A549 (cell line): ENCODE results near the gene HAS3. TPM values are rescaled to one million over a fixed set of nuclear protein-coding genes. Genes with fewer than 3 reads are reported as not detected.

Experiments
- ATAC-seq, 2 experiments: fragments of 200-7000 bp in 1 of 2; fragments of >200 bp in 1 of 2; cut with Nextera tagmentation in 1 of 2; cut with Tn5 transposase in 1 of 2; 3 replicates each; pipeline versions ENCODE4 v1.8.0 to v1.9.1; 2018 to 2020; ENCODE audit warnings: mild to moderate bottlenecking in 1 of 2, moderate library complexity in 1 of 2
- CTCF ChIA-PET: fragments of 300-600 bp; sonication (Branson Sonifier 250); formaldehyde crosslinking; extraction: SDS; loops from one replicate; lab custom pipeline; 2021; ENCODE audit warnings: antibody characterized with exemption, inconsistent platforms; lab: Yijun Ruan, JAX
- POLR2A ChIA-PET: fragments of 350-600 bp; formaldehyde crosslinking; extraction: SDS; loops from one replicate; lab custom pipeline; 2021; ENCODE audit warnings: antibody characterized with exemption, inconsistent platforms; lab: Yijun Ruan, JAX
- DNase-seq, 2 experiments: peaks; one replicate each; pipeline versions ENCODE4 v3.0.0 to v3.0.0-alpha.2; 2011 to 2016; ENCODE audit warnings: low read depth in 1 of 2, low spot score in 1 of 2
- FAIRE-seq: peaks from 2 replicates; lab custom pipeline; 2011; peaks lifted over from hg19 to GRCh38; lab: Jason Lieb, UNC
- H3K27ac ChIP-seq, 2 experiments: fragments of >200 bp; sonication (Bioruptor Twin); formaldehyde crosslinking; 3 replicates each; pipeline ENCODE4 v1.5.1; 2016 to 2017
- H3K4me1 ChIP-seq: fragments of >200 bp; sonication (Bioruptor Twin); formaldehyde crosslinking; 3 replicates; pipeline ENCODE4 v1.6.1; 2016
- H3K4me2 ChIP-seq: fragments of >200 bp; sonication (Bioruptor Twin); formaldehyde crosslinking; 3 replicates; pipeline ENCODE4 v1.6.1; 2016
- H3K4me3 ChIP-seq: fragments of >200 bp; sonication (Bioruptor Twin); formaldehyde crosslinking; 3 replicates; pipeline ENCODE4 v1.5.1; 2016
- H3K9me3 ChIP-seq: fragments of >200 bp; sonication (Bioruptor Twin); formaldehyde crosslinking; 3 replicates; pipeline ENCODE4 v1.6.1; 2016
- CEBPB ChIP-seq, 2 experiments: fragments of >200 bp in 1 of 2; sonication (Bioruptor Twin) in 1 of 2; formaldehyde crosslinking in 1 of 2; IDR thresholded peaks; 2 replicates each; pipeline ENCODE4 v1.6.1; 2012 to 2016
- CHD2 ChIP-seq: fragments of 150-350 bp; IDR thresholded peaks from 2 replicates; pipeline ENCODE4 v1.6.1; 2014; ENCODE audit warnings: low read length; ENCODE audit not compliant: partially characterized antibody
- EHF ChIP-seq: fragments of 250-450 bp; sonication (Bioruptor Pico); IDR thresholded peaks from 2 replicates; pipeline ENCODE4 v1.5.0; 2020; ENCODE audit warnings: mild to moderate bottlenecking
- EHMT2 ChIP-seq: fragments of 200-600 bp; sonication (generic); IDR thresholded peaks from 2 replicates; pipeline ENCODE4 v1.6.1; 2016; ENCODE audit warnings: antibody characterized with exemption, low read depth, mild to moderate bottlenecking, moderate library complexity
- EP300 ChIP-seq, 2 experiments: fragments of >200 bp; sonication (Bioruptor Twin); formaldehyde crosslinking; IDR thresholded peaks; 2 replicates in 1 of 2; 3 replicates in 1 of 2; pipeline ENCODE4 v1.6.1; 2016 to 2017
- ESRRA ChIP-seq: fragments of 150-350 bp; IDR thresholded peaks from 2 replicates; pipeline ENCODE4 v1.6.1; 2014; ENCODE audit warnings: mild to moderate bottlenecking, low read length, borderline replicate concordance
- FOSL2 ChIP-seq, 2 experiments: fragments of 450-650 bp in 1 of 2; fragments of >200 bp in 1 of 2; sonication (Bioruptor Twin) in 1 of 2; formaldehyde crosslinking; IDR thresholded peaks; 2 replicates each; pipeline versions ENCODE4 v1.5.0 to v1.6.1; 2016 to 2020; ENCODE audit warnings: mild to moderate bottlenecking in 1 of 2, moderate library complexity in 1 of 2
- GATA3 ChIP-seq: IDR thresholded peaks from 2 replicates; pipeline ENCODE4 v1.6.1; 2012; ENCODE audit warnings: borderline replicate concordance
- HMGXB4 ChIP-seq: fragments of 250-450 bp; sonication (Bioruptor Pico); IDR thresholded peaks from 2 replicates; pipeline ENCODE4 v1.5.0; 2021; ENCODE audit warnings: mild to moderate bottlenecking, moderate library complexity, borderline replicate concordance
- HOXB13 ChIP-seq: fragments of 250-450 bp; sonication (Bioruptor Pico); IDR thresholded peaks from 2 replicates; pipeline ENCODE4 v1.5.0; 2020; ENCODE audit warnings: low read depth, mild to moderate bottlenecking, moderate library complexity
- HOXB5 ChIP-seq: fragments of 250-450 bp; sonication (Bioruptor Pico); IDR thresholded peaks from 2 replicates; pipeline ENCODE4 v1.5.0; 2020; ENCODE audit warnings: mild to moderate bottlenecking, moderate library complexity
- JUN ChIP-seq, 2 experiments: fragments of >200 bp; sonication (Bioruptor Twin); formaldehyde crosslinking; IDR thresholded peaks; 2 replicates in 1 of 2; 3 replicates in 1 of 2; pipeline ENCODE4 v1.6.1; 2016 to 2017
- KDM1A ChIP-seq: fragments of 200-600 bp; sonication (generic); IDR thresholded peaks from 2 replicates; pipeline ENCODE4 v1.6.1; 2016; ENCODE audit warnings: low read depth, mild to moderate bottlenecking
- KDM5A ChIP-seq: fragments of 200-600 bp; sonication (generic); IDR thresholded peaks from 2 replicates; pipeline ENCODE4 v1.6.1; 2016; ENCODE audit warnings: antibody characterized with exemption, mild to moderate bottlenecking
- MYC ChIP-seq: IDR thresholded peaks from 2 replicates; pipeline ENCODE4 v1.6.1; 2012; ENCODE audit warnings: mild to moderate bottlenecking, inconsistent platforms, low read length, improper control_type of control experiment, borderline replicate concordance
- NFE2L2 ChIP-seq: fragments of 150-350 bp; conservative IDR thresholded peaks from 2 replicates; pipeline ENCODE4 v1.6.1; 2014; ENCODE audit warnings: low read length
- NPAS2 ChIP-seq: fragments of 250-450 bp; sonication (Bioruptor Pico); IDR thresholded peaks from 2 replicates; pipeline ENCODE4 v1.8.0; 2022; ENCODE audit warnings: mild to moderate bottlenecking, moderate library complexity, borderline replicate concordance
- PBX3 ChIP-seq: IDR thresholded peaks from 2 replicates; pipeline ENCODE4 v1.6.1; 2012
- PHF8 ChIP-seq: fragments of 200-600 bp; sonication (generic); IDR thresholded peaks from 2 replicates; pipeline ENCODE4 v1.6.1; 2016; ENCODE audit warnings: low read depth, mild to moderate bottlenecking, antibody characterized with exemption, moderate library complexity, borderline replicate concordance
- POLR2A ChIP-seq: IDR thresholded peaks from 2 replicates; pipeline ENCODE4 v1.6.1; 2012; ENCODE audit warnings: mild to moderate bottlenecking, low read length
- RARB ChIP-seq: fragments of 250-450 bp; sonication (Bioruptor Pico); IDR thresholded peaks from 2 replicates; pipeline ENCODE4 v1.8.0; 2021; ENCODE audit warnings: mild to moderate bottlenecking, moderate library complexity
- RNF2 ChIP-seq: fragments of 200-600 bp; sonication (generic); IDR thresholded peaks from 2 replicates; pipeline ENCODE4 v1.6.1; 2016; ENCODE audit warnings: low read depth, mild to moderate bottlenecking, antibody characterized with exemption, moderate library complexity, borderline replicate concordance
- SMC3 ChIP-seq: fragments of >200 bp; sonication (Bioruptor Twin); formaldehyde crosslinking; IDR thresholded peaks from 3 replicates; pipeline ENCODE4 v1.6.1; 2018; ENCODE audit warnings: inconsistent platforms
- SREBF2 ChIP-seq: fragments of 450-650 bp; IDR thresholded peaks from 2 replicates; pipeline ENCODE4 v1.6.1; 2014; ENCODE audit warnings: mild to moderate bottlenecking, moderate library complexity
- TP53 ChIP-seq: fragments of 250-450 bp; sonication (Bioruptor Pico); IDR thresholded peaks from 2 replicates; pipeline ENCODE4 v1.5.0; 2021; ENCODE audit warnings: mild to moderate bottlenecking, moderate library complexity
- ZC3H11A ChIP-seq: fragments of 450-650 bp; IDR thresholded peaks from 2 replicates; pipeline ENCODE4 v1.6.1; 2014; ENCODE audit warnings: antibody characterized with exemption, mild to moderate bottlenecking
- ZNF302 ChIP-seq: fragments of 250-450 bp; sonication (Bioruptor Pico); IDR thresholded peaks from 2 replicates; pipeline ENCODE4 v1.9.0; 2021; ENCODE audit warnings: inconsistent platforms, mild to moderate bottlenecking, moderate library complexity
- WGBS: methylation state at CpG from one replicate; pipeline ENCODE4 v1.1.6; 2017; ENCODE audit errors: missing lambda C conversion rate; 5-methylcytosine and 5-hydroxymethylcytosine counted together
- polyA plus RNA-seq, 4 experiments: library from polyadenylated mRNA; depleted of rRNA in 3 of 4; stranded (reverse); fragments of >200 nt; fragmentation: RNase III in 1 of 4; extraction: RNeasy Plus Mini Kit Qiagen cat#74134 plus additional on column Dnase treatment in 1 of 4; gene quantifications; 2 replicates in 3 of 4; 3 replicates in 1 of 4; pipeline ENCODE4 v1.2.3, GENCODE V29; 2011 to 2017
- TF ChIP-seq, protein P1 (sequence below): fragments of 450-650 bp; IDR thresholded peaks from 2 replicates; pipeline ENCODE4 v1.6.1; 2014; ENCODE audit warnings: antibody characterized with exemption
- TF ChIP-seq, protein P2 (sequence below): IDR thresholded peaks from 2 replicates; pipeline ENCODE4 v1.6.1; 2012; ENCODE audit warnings: low read depth, borderline replicate concordance
- TF ChIP-seq, protein P3 (sequence below): IDR thresholded peaks from 2 replicates; pipeline ENCODE4 v1.6.1; 2012

HAS3 gene
- polyA plus RNA-seq, 2 of the 4 experiments (the other 2 are of a cell fraction), result 9.1 to 12.4 TPM

DNA sequence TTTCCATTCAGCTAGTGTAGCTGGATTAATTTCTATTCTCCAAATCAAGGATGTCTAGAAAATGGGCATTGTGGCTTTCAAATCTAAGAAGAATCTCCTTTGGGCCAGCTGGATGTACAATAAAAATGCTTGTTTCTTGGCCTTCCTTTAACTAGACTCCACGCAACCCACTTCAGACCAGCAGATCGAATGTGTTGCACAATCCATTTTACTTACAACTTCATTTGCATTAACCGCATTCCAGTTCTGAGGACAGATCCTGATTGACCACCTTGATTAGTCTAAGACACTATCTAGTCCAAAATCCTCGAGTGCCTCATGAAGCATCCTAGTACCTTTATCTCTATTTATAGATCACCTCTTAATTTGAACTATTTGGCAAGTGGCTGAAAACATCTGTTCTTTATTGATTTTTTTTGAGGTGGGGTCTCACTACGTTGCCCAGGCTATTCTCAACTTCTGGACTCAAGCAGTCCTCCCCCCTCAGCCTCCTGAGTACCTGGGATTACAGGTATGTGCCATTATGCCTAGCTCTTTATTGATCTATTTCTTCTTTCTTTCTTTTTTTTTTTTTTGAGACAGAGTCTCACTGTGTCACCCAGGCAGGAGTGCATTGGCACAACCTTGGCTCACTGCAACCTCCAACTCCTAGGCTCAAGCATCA lies 20.3 kb upstream of the HAS3 start:
- no peaks in the 10 kb centered on the region for H3K9me3 ChIP-seq
- CTCF ChIA-PET, result interaction anchor here (0.6 to 3.0 kb wide), 3 partner anchors 9 to 488 kb away, joined by 3 to 11 read pairs (median 3); no protein-coding TSS in a partner anchor
- POLR2A ChIA-PET, result interaction anchor here (0.6 kb wide), 1 partner anchor 11 kb away, joined by 11 read pairs; no protein-coding TSS in a partner anchor

DNA sequence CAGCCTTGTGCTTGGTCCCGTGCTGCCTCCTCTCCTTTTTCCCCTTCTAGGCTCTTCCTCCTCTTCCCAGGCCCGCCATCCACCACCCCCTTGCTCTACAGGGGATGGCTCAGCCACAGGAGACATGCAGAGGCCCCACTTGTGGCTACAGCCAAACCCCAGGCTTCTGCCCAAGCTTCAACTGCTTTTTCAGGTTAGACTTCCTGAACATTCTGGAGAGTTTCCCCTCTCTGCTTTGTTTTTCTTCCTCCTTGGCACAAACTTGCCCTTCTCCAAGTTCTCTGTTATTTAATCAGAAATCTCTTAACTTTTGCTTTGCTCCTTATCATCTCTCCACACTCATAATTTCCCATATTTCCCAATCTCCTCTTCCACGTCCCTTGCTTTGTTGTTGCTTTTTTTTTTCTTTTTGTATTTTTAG lies 18.3 kb upstream of the HAS3 start:
- DNase-seq, result no peak
- Histone ChIP-seq H3K4me3 (no peak overlapping the region), H3K27ac (peak overlapping the region in 1 of 2 experiments; percentile 41; a peak in 2 of 6 replicates), H3K4me1 (peaks cover 19% of the 10 kb centered on the region), H3K9me3 (no peaks in the 10 kb centered on the region), H3K4me2 (no peak overlapping the region)
- ChIA-PET CTCF (no interaction called here), POLR2A (no interaction called here)
- FAIRE-seq, result no peak
- 88% methylated on average over 3 of the region's 3 CpGs for WGBS
- no peak for ATAC-seq
- TF ChIP-seq HOXB13 (CRISPR knock-in tag) (no peak), RNF2 (no peak), GATA3 (no peak), KDM5A (no peak), PBX3 (no peak), ZNF302 (no peak), POLR2A (no peak), KDM1A (no peak), SMC3 (no peak), HMGXB4 (no peak), EP300 (IDR thresholded peaks at IDR 0.05) (no peak), EHMT2 (no peak), RARB (no peak), NPAS2 (CRISPR knock-in tag) (no peak), ZC3H11A (no peak), EHF (CRISPR knock-in tag) (no peak)
- TF ChIP-seq, protein P1, sequence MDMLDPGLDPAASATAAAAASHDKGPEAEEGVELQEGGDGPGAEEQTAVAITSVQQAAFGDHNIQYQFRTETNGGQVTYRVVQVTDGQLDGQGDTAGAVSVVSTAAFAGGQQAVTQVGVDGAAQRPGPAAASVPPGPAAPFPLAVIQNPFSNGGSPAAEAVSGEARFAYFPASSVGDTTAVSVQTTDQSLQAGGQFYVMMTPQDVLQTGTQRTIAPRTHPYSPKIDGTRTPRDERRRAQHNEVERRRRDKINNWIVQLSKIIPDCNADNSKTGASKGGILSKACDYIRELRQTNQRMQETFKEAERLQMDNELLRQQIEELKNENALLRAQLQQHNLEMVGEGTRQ, result no peak
- TF ChIP-seq, protein P2, sequence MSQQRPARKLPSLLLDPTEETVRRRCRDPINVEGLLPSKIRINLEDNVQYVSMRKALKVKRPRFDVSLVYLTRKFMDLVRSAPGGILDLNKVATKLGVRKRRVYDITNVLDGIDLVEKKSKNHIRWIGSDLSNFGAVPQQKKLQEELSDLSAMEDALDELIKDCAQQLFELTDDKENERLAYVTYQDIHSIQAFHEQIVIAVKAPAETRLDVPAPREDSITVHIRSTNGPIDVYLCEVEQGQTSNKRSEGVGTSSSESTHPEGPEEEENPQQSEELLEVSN, result no peak

More for the DNA sequence above, 20.3 kb upstream of the HAS3 start:
- H3K4me3 ChIP-seq, result no peak overlapping the region
- 85% methylated on average over 5 of the region's 5 CpGs for WGBS
- ATAC-seq (no peak), FAIRE-seq (no peak), DNase-seq (no peak)
- no peak overlapping the region for H3K4me2 ChIP-seq
- no peak for TF ChIP-seq CHD2
- no peak for TF ChIP-seq RARB
- TF ChIP-seq MYC, result no peak
- TF ChIP-seq EP300 (IDR thresholded peaks at IDR 0.05), result no peak
- no peak for TF ChIP-seq NFE2L2
- TF ChIP-seq FOSL2 (IDR thresholded peaks at IDR 0.05), result no peak
- no peak for TF ChIP-seq FOSL2 (CRISPR knock-in tag; IDR thresholded peaks at IDR 0.05)
- TF ChIP-seq, protein P3, sequence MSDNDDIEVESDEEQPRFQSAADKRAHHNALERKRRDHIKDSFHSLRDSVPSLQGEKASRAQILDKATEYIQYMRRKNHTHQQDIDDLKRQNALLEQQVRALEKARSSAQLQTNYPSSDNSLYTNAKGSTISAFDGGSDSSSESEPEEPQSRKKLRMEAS, result no peak
- TF ChIP-seq, protein P2, result no peak
- TF ChIP-seq ESRRA, result no peak
- no peak for TF ChIP-seq HOXB5 (CRISPR knock-in tag)
- TF ChIP-seq PHF8, result no peak
- TF ChIP-seq PBX3, result no peak
- TF ChIP-seq CEBPB (IDR thresholded peaks at IDR 0.05), result no peak
- no peak for TF ChIP-seq HOXB13 (CRISPR knock-in tag)
- TF ChIP-seq TP53 (CRISPR knock-in tag), result no peak
- no peak for TF ChIP-seq EHMT2
- TF ChIP-seq SREBF2, result no peak
- no peak for TF ChIP-seq JUN (IDR thresholded peaks at IDR 0.05)
- H3K27ac ChIP-seq, result no peak overlapping the region
- peaks cover 18% of the 10 kb centered on the region for H3K4me1 ChIP-seq
